ENCODE measurements around the gene PKD2. TPM values are rescaled to one million over a fixed set of nuclear protein-coding genes. Genes with fewer than 3 reads are reported as not detected.
"Not testable (repeated sequence)": the region's sequence is repeated elsewhere in the genome, so short reads cannot be mapped to it uniquely, and the experiment has no call there.

The PKD2 gene
- total RNA-seq, 4 donors from 2014 or later, result 79.1 to 128 (median 92.5) TPM

DNA sequence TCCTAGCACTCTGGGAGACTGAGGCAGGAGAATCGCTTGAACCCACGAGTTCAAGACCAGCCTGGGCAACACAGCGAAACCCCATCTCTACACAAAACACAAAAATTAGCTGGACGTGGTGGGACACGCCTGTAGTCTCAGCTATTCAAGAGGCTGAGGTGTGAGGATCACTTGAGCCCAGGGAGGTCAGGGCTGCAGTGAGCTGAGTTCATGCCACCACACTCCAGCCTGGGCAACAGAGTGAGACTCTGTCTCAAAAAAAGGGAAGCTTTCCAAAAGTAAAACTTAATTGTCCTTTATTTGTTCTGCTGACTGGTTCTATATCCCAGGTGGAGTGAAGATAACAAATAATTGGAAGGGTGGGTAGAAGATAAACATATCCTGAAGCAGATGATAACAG lies 105.4 kb downstream of the PKD2 start:
- H3K9me3 ChIP-seq, result no peaks in the 10 kb centered on the region
- H3K36me3 ChIP-seq, result no peaks in the 10 kb centered on the region
- intact Hi-C loops (cut with DNase I), result no loop called here
- no peak for DNase-seq (ENCODE audit: extremely low spot score)
- H3K4me3 ChIP-seq, result no peak overlapping the region
- WGBS, result 96% methylated on average over 5 of the region's 5 CpGs
- no peaks in the 10 kb centered on the region for H3K4me1 ChIP-seq
- TF ChIP-seq, protein P1, sequence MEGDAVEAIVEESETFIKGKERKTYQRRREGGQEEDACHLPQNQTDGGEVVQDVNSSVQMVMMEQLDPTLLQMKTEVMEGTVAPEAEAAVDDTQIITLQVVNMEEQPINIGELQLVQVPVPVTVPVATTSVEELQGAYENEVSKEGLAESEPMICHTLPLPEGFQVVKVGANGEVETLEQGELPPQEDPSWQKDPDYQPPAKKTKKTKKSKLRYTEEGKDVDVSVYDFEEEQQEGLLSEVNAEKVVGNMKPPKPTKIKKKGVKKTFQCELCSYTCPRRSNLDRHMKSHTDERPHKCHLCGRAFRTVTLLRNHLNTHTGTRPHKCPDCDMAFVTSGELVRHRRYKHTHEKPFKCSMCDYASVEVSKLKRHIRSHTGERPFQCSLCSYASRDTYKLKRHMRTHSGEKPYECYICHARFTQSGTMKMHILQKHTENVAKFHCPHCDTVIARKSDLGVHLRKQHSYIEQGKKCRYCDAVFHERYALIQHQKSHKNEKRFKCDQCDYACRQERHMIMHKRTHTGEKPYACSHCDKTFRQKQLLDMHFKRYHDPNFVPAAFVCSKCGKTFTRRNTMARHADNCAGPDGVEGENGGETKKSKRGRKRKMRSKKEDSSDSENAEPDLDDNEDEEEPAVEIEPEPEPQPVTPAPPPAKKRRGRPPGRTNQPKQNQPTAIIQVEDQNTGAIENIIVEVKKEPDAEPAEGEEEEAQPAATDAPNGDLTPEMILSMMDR (IDR thresholded peaks at IDR 0.05), result no peak
- no peak for TF ChIP-seq POLR2AphosphoS5 (IDR thresholded peaks at IDR 0.05)
- TF ChIP-seq EP300 (IDR thresholded peaks at IDR 0.05), result no peak
- no peak for TF ChIP-seq POLR2A (IDR thresholded peaks at IDR 0.05; ENCODE audit: low read depth)
- H3K27me3 ChIP-seq, result no peaks in the 10 kb centered on the region
- H3K27ac ChIP-seq (replicated peaks in 1 of 4), result no peak overlapping the region

DNA sequence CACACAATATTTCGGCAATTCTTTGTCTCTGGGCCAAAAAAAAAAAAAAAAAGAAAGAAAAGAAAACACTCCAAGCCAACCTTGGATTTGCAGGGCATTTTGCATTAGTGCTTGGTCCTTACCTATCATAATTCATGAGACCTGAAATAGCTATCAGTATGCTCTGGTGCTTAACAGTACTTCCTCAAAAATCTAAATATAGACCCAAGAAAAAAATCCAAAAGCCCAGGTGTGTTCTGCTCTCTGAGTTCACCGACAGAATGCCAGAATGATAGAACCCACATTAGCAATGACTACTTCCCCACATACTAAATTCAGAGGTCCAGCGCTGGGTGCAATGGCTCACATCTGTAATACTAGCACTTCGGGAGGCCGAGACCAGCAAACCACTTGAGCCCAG lies 108.2 kb downstream of the PKD2 start:
- WGBS, result 90% methylated on average over 3 of the region's 5 CpGs
- no peak for TF ChIP-seq POLR2A (IDR thresholded peaks at IDR 0.05; ENCODE audit: low read depth)
- TF ChIP-seq, protein P1 (IDR thresholded peaks at IDR 0.05), result no peak
- TF ChIP-seq POLR2AphosphoS5 (IDR thresholded peaks at IDR 0.05), result no peak
- TF ChIP-seq EP300 (IDR thresholded peaks at IDR 0.05), result no peak
- Histone ChIP-seq H3K27me3 (no peaks in the 10 kb centered on the region), H3K27ac (replicated peaks in 1 of 4) (no peak overlapping the region), H3K36me3 (peaks cover 0 to 9% (median 0%) of the 10 kb centered on the region in 4 donors), H3K4me3 (no peak overlapping the region), H3K4me1 (no peaks in the 10 kb centered on the region), H3K9me3 (peaks cover 0 to 17% (median 15%) of the 10 kb centered on the region in 4 donors)
- no peak for DNase-seq (ENCODE audit: extremely low spot score)
- intact Hi-C loops (cut with DNase I), result no loop called here

DNA sequence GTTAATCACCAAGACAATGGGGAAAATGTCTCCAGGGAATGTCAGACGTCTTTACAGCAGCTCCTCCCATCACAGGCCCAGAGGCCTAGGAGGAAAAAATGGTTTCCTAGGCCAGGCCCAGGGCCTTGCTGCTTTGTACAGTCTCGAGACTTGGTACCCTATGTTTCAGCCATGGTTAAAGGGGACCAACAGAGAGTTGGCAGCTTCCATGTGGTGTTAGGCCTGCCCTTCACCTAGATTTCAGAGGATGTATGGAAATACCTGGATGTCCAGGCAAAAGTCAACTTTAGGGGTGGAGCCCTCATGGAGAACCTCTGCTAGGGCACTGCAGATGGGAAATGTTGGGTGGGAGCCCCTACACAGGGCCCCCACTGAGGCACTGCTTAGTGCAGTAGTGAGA lies 112.5 kb downstream of the PKD2 start:
- TF ChIP-seq POLR2AphosphoS5 (IDR thresholded peaks at IDR 0.05) (no peak), POLR2A (IDR thresholded peaks at IDR 0.05; ENCODE audit: low read depth) (no peak), EP300 (IDR thresholded peaks at IDR 0.05) (no peak)
- TF ChIP-seq, protein P1 (IDR thresholded peaks at IDR 0.05), result no peak
- intact Hi-C loops (cut with DNase I), result no loop called here
- H3K4me3 ChIP-seq, result no peak overlapping the region
- no peak for DNase-seq (ENCODE audit: extremely low spot score)
- H3K27me3 ChIP-seq, result no peaks in the 10 kb centered on the region
- no peak overlapping the region for H3K27ac ChIP-seq (replicated peaks in 1 of 4)
- H3K4me1 ChIP-seq, result no peaks in the 10 kb centered on the region
- peaks cover 0 to 17% (median 16%) of the 10 kb centered on the region in 4 donors for H3K9me3 ChIP-seq
- 60% methylated on average over 2 of the region's 2 CpGs for WGBS
- H3K36me3 ChIP-seq, result peaks cover 0 to 9% (median 0%) of the 10 kb centered on the region in 4 donors

DNA sequence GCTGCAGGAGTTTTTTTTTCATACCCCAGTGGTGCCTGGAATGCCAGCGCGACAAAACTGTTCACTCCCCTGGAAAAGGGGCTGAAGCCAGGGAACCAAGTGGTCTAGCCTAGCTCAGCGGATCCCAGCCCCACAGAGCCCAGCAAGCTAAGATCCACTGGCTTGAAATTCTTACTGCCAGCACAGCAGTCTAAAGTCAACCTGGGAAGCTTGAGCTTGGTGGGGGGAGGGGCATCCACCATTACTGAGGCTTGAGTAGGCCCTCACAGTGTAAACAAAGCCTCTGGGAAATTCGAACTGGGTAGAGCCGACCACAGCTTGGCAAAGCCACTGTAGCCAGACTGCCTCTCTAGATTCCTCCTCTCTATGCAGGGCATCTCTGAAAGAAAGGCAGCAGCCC lies 114.8 kb downstream of the PKD2 start:
- H3K36me3 ChIP-seq; H3K27me3 ChIP-seq; H3K4me1 ChIP-seq; H3K27ac ChIP-seq (replicated peaks in 1 of 4); DNase-seq (ENCODE audit: extremely low spot score); intact Hi-C loops (cut with DNase I); H3K4me3 ChIP-seq: not testable (repeated sequence)
- 94% methylated on average over 5 of the region's 5 CpGs for WGBS
- peaks cover 0 to 18% (median 17%) of the 10 kb centered on the region in 4 donors for H3K9me3 ChIP-seq

Small RNA genes within 50 kb of the gene (small RNA-seq; reads per million reads assigned to genes)
- gene RNU1-36P, result 0 reads per million in 3 donors

Other genes with a start within 250 kb of the PKD2 start
- gene IBSP, start 208.1 kb upstream of the PKD2 start, total RNA-seq, result not detected
- not detected for gene MEPE, start 174.7 kb upstream of the PKD2 start, total RNA-seq
- 10 to 100 TPM in 3 of 4 donors, 1 to 10 TPM in 1; 2.5 to 45.4 (median 15.0) TPM for gene SPP1, start 31.9 kb upstream of the PKD2 start, total RNA-seq
- gene ABCG2, start 151.0 kb downstream of the PKD2 start, total RNA-seq, result 1 to 10 TPM in 3 of 4 donors, under 1 TPM in 1; 0.83 to 5.2 (median 2.7) TPM